Heart right ventricle (tissue), 16 donors: ENCODE data around the gene BNC2. TPM values are rescaled to one million over a fixed set of nuclear protein-coding genes. Genes with fewer than 3 reads are reported as not detected.

Experiments
- ATAC-seq, 8 donors: fragments of 200-7000 bp; cut with Tn5 transposase; one replicate each; pipeline ENCODE4 v1.9.1; 2020; ENCODE audit warnings: mild to moderate bottlenecking in 8 of 8, moderate library complexity in 8 of 8, moderate number of reproducible peaks in 1 of 8
- DNase-seq, 2 donors: peaks; one replicate each; pipeline ENCODE4 v3.0.0-alpha.2; 2020
- H3K27ac ChIP-seq, 10 donors: fragments of 200-600 bp; sonication (generic) in 2 of 10; one replicate each; pipeline versions ENCODE4 v1.5.0 to v1.8.0; 2020 to 2022; ENCODE audit warnings: mild to moderate bottlenecking in 3 of 10
- H3K27me3 ChIP-seq, 7 donors: fragments of 200-600 bp; one replicate each; pipeline ENCODE4 v1.8.0; 2021 to 2022; ENCODE audit warnings: mild to moderate bottlenecking in 2 of 7
- H3K36me3 ChIP-seq, 9 donors: fragments of 200-600 bp; sonication (generic) in 1 of 9; one replicate each; pipeline versions ENCODE4 v1.5.0 to v1.8.0; 2020 to 2022; ENCODE audit warnings: mild to moderate bottlenecking in 2 of 9
- H3K4me1 ChIP-seq, 9 donors: fragments of 200-600 bp; sonication (generic) in 1 of 9; one replicate each; pipeline versions ENCODE4 v1.5.0 to v1.8.0; 2020 to 2022; ENCODE audit warnings: mild to moderate bottlenecking in 4 of 9
- H3K4me3 ChIP-seq, 10 donors: fragments of 200-600 bp; sonication (generic) in 2 of 10; one replicate each; pipeline versions ENCODE4 v1.5.0 to v1.8.0; 2020 to 2022; ENCODE audit warnings: mild to moderate bottlenecking in 7 of 10, moderate library complexity in 2 of 10
- H3K9me3 ChIP-seq, 11 donors: fragments of 200-600 bp in 10 of 11; sonication (generic) in 2 of 11; one replicate each; pipeline versions ENCODE4 v1.5.0 to v1.8.0; 2013 to 2022; ENCODE audit warnings: mild to moderate bottlenecking in 2 of 11, control low read depth in 1 of 11, moderate library complexity in 1 of 11
- WGBS, 2 donors: extraction: QIAGEN DNeasy Blood & Tissue Kit; methylation state at CpG; one replicate each; pipeline ENCODE4 v1.1.7; 2013; ENCODE audit warnings: inconsistent platforms in 1 of 2; 5-methylcytosine and 5-hydroxymethylcytosine counted together
- intact Hi-C, 10 donors: fragments of 100-400 bp; cut with DNase I; formaldehyde crosslinking; loops; one replicate each; pipeline versions ENCODE4 v1.11.1 to v1.14.2; 2022
- polyA plus RNA-seq, 2 donors: library from polyadenylated mRNA; stranded (reverse); fragments of 200-250 nt; gene quantifications; one replicate each; pipeline ENCODE4 v1.2.3, GENCODE V29; 2013
- total RNA-seq, 10 donors: library from RNA; stranded (reverse); fragmentation: NEBNext Ultra II Directional in 3 of 10; extraction: Animal tissue kit (Norgen Biotek cat#: 25700) in 3 of 10; gene quantifications; one replicate each; pipeline versions ENCODE4 v1.2.1 to v1.2.4, GENCODE V29; 2021 to 2023
- TF ChIP-seq, protein P1 (sequence below), 9 donors: fragments of 200-600 bp; sonication (generic) in 2 of 9; IDR thresholded peaks; one replicate each; pipeline versions ENCODE4 v1.5.0 to v1.8.0; 2021 to 2022; ENCODE audit warnings: antibody characterized with exemption in 9 of 9, mild to moderate bottlenecking in 5 of 9, moderate library complexity in 1 of 9
- donor health status: Arrhythmogenic right ventricular cardiomyopathy.
- donor health status: ischemic (EF 13 %, LVEDD 7.1; RV severe dilation, severe dysfunction).
- donor health status: healthy with polysubstance abuse.
- donor health status: DM: no; HTN: yes; CAD: no.
- donor health status: DM: no; HTN: no; CAD: no.
- donor health status: ischemic (EF 25% LVEDD 6.9; RV normal size, moderate dysfunction).
- donor health status: ischemic (EF 25% LVEDD 5.7; RV mildly dilated, moderate dysfunction).
- donor health status: healthy.
- donor health status: DM: yes; HTN: yes; CAD: no.
- donor health status: Ischemic cardiomyopathy.
- donor health status: ischemic (EF 35%, LVEDD 5.7; RV mildly dilated, moderate dysfunction).
- donor health status: nonischemic (EF 11% LVEDD 7.7; RV severe dilation, severe dysfunction).
- donor health status: DM: yes; HTN: yes; CAD: no.
- donor health status: PGD.
- donor health status: ischemic (EF 29% LVEDD 5.4; RV normal size, mild dysfunction).
- donor health status: nonischemic (EF 23%, LVEDD 6.1; RV moderate dilation, normal function).

Gene BNC2
- total and polyA plus RNA-seq, 12 donors: 0.49 to 7.3 (median 3.2) TPM

DNA sequence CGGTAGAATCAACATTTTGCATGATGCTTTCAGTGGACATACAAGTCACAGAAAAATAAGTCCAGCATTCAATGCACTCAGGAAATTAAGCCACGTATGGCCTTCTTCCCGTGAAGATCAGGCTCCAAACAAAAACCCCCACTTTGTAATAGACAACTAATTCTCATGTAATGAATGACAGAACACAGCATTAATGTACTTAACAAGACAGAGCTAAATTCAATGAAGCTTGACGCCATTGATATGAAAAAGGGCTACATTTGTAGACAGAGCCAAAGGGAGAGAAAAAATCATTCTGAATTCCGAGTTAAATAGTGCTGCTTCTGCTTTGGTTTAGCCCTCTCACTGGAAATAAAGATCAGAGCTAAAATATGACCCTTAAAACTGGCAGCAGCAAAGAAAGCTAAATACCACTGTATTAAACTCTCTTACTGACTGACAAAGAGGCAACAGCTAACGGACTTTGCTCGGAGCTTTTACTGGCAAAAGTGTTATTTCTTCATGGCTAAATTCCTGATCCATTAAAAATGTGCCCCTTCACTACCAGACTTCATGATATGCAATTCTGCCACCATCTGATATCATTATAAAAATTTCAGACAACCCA lies 250.5 kb downstream of the BNC2 start:
- H3K27ac ChIP-seq: no peak overlapping the region
- no peak overlapping the region for H3K4me3 ChIP-seq
- no peak for ATAC-seq
- no peaks in the 10 kb centered on the region for H3K9me3 ChIP-seq
- DNase-seq: no peak
- H3K36me3 ChIP-seq: no peaks in the 10 kb centered on the region
- WGBS, 2 donors: 72 to 73% methylated on average over 7 of the region's 7 CpGs
- no peaks in the 10 kb centered on the region for H3K27me3 ChIP-seq
- H3K4me1 ChIP-seq: peaks cover 0 to 11% (median 4%) of the 10 kb centered on the region in 9 donors
- TF ChIP-seq, protein P1, sequence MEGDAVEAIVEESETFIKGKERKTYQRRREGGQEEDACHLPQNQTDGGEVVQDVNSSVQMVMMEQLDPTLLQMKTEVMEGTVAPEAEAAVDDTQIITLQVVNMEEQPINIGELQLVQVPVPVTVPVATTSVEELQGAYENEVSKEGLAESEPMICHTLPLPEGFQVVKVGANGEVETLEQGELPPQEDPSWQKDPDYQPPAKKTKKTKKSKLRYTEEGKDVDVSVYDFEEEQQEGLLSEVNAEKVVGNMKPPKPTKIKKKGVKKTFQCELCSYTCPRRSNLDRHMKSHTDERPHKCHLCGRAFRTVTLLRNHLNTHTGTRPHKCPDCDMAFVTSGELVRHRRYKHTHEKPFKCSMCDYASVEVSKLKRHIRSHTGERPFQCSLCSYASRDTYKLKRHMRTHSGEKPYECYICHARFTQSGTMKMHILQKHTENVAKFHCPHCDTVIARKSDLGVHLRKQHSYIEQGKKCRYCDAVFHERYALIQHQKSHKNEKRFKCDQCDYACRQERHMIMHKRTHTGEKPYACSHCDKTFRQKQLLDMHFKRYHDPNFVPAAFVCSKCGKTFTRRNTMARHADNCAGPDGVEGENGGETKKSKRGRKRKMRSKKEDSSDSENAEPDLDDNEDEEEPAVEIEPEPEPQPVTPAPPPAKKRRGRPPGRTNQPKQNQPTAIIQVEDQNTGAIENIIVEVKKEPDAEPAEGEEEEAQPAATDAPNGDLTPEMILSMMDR (IDR thresholded peaks at IDR 0.05): no peak
- intact Hi-C loops: loop anchor here in 2 of 10 donors (10.0 kb wide), 2 partner anchors 75 to 365 kb away; no protein-coding TSS in a partner anchor

DNA sequence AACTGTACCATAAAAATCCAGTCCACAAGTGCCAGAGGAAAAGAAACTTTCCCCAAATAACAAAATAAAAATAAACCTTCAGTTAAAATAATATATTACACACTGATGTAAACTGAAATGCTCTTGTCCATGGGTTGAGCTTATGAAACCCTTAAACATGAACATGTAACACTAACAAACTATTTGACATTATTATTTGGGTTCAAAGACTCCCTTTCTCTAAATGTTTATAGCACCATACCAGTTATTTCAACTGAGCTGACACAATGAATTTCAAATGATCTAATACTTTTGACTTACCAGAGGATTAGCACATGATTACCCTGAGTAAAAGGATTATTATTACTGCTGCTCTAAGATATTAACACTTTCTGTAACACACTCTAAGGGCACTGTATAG lies 251.1 kb downstream of the BNC2 start:
- no peaks in the 10 kb centered on the region for H3K27me3 ChIP-seq

DNA sequence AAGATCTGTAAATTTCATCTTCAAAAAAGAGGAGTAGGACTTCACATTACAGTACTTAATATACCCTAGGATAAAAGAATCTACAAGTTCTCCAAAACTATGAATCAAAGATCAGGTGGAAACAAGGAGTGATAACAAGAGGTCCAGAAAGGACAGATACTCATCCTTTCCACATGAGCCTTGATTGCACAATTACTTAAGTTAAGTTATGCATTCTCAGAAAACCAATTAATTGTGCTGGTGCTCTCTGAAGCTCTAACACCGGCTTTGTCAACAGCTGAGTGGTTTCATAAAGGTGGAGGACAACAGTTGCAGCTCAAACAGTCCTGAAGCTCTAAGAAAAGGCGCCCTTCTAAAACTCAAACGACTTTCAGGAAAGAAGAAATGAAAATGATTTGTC lies 251.9 kb downstream of the BNC2 start:
- Histone ChIP-seq H3K4me1 (no peaks in the 10 kb centered on the region), H3K27me3 (no peaks in the 10 kb centered on the region), H3K4me3 (no peak overlapping the region), H3K36me3 (no peaks in the 10 kb centered on the region), H3K9me3 (no peaks in the 10 kb centered on the region), H3K27ac (no peak overlapping the region)
- intact Hi-C loops: loop anchor here in 2 of 10 donors (10.0 kb wide), 2 partner anchors 76 to 364 kb away; no protein-coding TSS in a partner anchor
- TF ChIP-seq, protein P1 (IDR thresholded peaks at IDR 0.05): no peak
- ATAC-seq: no peak
- no peak for DNase-seq
- WGBS, 2 donors: 76 to 90% methylated on average over 3 of the region's 3 CpGs

More for the DNA sequence above, 251.1 kb downstream of the BNC2 start:
- peaks cover 0 to 6% (median 0%) of the 10 kb centered on the region in 9 donors for H3K4me1 ChIP-seq
- no peak overlapping the region for H3K27ac ChIP-seq
- no peaks in the 10 kb centered on the region for H3K36me3 ChIP-seq
- DNase-seq (no peak), ATAC-seq (no peak)
- H3K9me3 ChIP-seq: no peaks in the 10 kb centered on the region
- TF ChIP-seq, protein P1 (IDR thresholded peaks at IDR 0.05): no peak
- intact Hi-C loops: loop anchor here in 2 of 10 donors (10.0 kb wide), 2 partner anchors 75 to 365 kb away; no protein-coding TSS in a partner anchor
- no peak overlapping the region for H3K4me3 ChIP-seq

DNA sequence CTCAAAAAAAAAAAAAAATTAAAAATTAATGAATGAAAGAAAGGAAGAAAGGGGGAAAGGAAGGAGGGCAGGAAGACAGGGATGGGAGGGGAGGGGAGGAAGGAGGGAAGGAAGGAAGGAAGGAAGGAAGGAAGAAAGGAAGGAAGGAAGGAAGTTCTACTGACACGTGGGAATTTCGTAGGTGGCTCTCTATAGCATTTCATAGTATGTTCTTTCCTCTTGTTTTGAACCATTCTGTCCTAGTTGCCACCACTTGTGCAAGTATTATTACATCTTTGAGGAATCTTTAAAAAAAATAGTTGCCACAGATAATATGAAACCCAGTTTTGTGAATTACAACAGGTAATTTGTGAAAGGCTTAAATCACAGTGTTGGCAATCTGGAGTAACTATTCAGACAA lies 253.8 kb downstream of the BNC2 start:
- no peak overlapping the region for H3K27ac ChIP-seq
- DNase-seq (no peak), ATAC-seq (no peak)
- no peaks in the 10 kb centered on the region for H3K9me3 ChIP-seq
- TF ChIP-seq, protein P1 (IDR thresholded peaks at IDR 0.05): no peak
- 73 to 75% methylated on average over 2 of the region's 2 CpGs for WGBS, 2 donors
- H3K4me3 ChIP-seq: no peak overlapping the region
- H3K27me3 ChIP-seq: no peaks in the 10 kb centered on the region
- no peaks in the 10 kb centered on the region for H3K4me1 ChIP-seq
- intact Hi-C loops: loop anchor here in 2 of 10 donors (10.0 kb wide), 2 partner anchors 78 to 362 kb away; no protein-coding TSS in a partner anchor
- no peaks in the 10 kb centered on the region for H3K36me3 ChIP-seq
